Right lobe of liver (tissue), 4 donors: ENCODE measurements around the gene INPP4A.

Experiments
- CTCF ChIP-seq, 4 donors: fragments of 200-600 bp in 3 of 4; fragments of 450-650 bp in 1 of 4; IDR thresholded peaks; one replicate each; pipeline versions ENCODE4 v1.5.1 to v1.8.0; 2016 to 2022; ENCODE audit warnings: antibody characterized with exemption in 4 of 4, mild to moderate bottlenecking in 2 of 4
- POLR2A ChIP-seq: fragments of 450-650 bp; IDR thresholded peaks from one replicate; pipeline ENCODE4 v1.6.1; 2017; ENCODE audit warnings: antibody characterized with exemption, mild to moderate bottlenecking
- donor health status: DM: no; HTN: no; CAD: no.
- donor health status: DM: no; HTN: no; CAD: no.
- donor health status: DM: no; HTN: yes; CAD: no.

DNA sequence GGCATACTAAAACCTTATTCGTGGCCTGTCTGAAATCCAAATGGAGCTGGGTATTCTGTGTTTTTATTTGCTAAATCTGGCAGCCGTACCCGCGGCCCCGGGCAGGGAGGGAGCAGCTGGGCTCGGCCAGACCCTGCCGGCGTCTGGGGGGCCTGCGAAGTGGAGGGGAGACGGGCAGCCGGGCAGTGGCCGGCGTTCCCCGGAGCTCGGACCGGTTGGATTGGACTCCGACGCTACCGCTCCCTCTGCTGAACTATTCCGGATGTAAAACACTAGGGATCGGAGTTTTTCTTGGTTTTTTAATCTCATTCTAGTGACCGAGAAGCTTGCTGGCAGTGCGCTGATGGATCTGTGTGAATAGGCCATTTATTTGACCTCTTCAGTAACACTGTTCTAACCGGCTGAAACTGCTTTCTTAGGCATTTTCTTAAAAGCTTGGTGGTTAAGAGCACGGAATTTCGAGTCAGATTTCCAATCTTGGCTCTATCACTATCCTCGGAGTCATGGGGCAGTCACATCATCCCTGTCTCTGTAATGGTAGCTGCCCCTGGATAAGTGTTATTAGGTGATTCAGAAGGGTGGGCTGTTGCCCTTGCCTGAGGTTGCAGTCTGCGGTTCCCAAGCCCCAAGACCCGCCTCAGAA, 164.4 kb downstream of the INPP4A start:
- TF ChIP-seq POLR2A (no peak), CTCF (IDR thresholded peaks at IDR 0.05) (no peak)
